HepG2 (cell line): Measurements from ENCODE around the gene FBXL20. TPM values are rescaled to one million over a fixed set of nuclear protein-coding genes. Genes with fewer than 3 reads are reported as not detected.

ENCODE experiments used
- FOXC1 ChIP-seq: sonication (generic); formaldehyde crosslinking; IDR thresholded peaks from 2 replicates; pipeline ENCODE4 v1.8.0; 2022; ENCODE audit warnings: mild to moderate bottlenecking, missing genetic modification reagents, borderline replicate concordance
- MTA1 ChIP-seq: sonication (generic); formaldehyde crosslinking; IDR thresholded peaks from 2 replicates; pipeline ENCODE4 v1.4.0; 2020; ENCODE audit warnings: missing genetic modification reagents, mild to moderate bottlenecking, borderline replicate concordance
- POLR2AphosphoS2 ChIP-seq: IDR thresholded peaks from 2 replicates; pipeline ENCODE4 v1.6.1; 2011; ENCODE audit warnings: low read depth, low read length, improper control_type of control experiment
- RBFOX2 ChIP-seq: fragments of 200-400 bp; formaldehyde crosslinking; IDR thresholded peaks from 2 replicates; pipeline ENCODE4 v1.6.1; 2017; ENCODE audit warnings: low read depth, mild to moderate bottlenecking, low read length
- SMAD9 ChIP-seq: sonication (generic); formaldehyde crosslinking; IDR thresholded peaks from 2 replicates; pipeline ENCODE4 v1.5.1; 2020; ENCODE audit warnings: mild to moderate bottlenecking, missing genetic modification reagents
- SMARCE1 ChIP-seq: fragments of 450-650 bp; IDR thresholded peaks from 2 replicates; pipeline ENCODE4 v1.6.1; 2017; ENCODE audit warnings: borderline replicate concordance
- STAG1 ChIP-seq: sonication (generic); formaldehyde crosslinking; IDR thresholded peaks from 2 replicates; pipeline ENCODE4 v1.4.0; 2020; ENCODE audit warnings: missing genetic modification reagents
- ZFP36 ChIP-seq: fragments of 150-350 bp; IDR thresholded peaks from 2 replicates; pipeline ENCODE4 v1.6.1; 2018; ENCODE audit warnings: borderline replicate concordance, low read length, low read depth; ENCODE audit not compliant: partially characterized antibody
- ZNF790 ChIP-seq: sonication (generic); formaldehyde crosslinking; IDR thresholded peaks from 2 replicates; pipeline ENCODE4 v1.8.0; 2022; ENCODE audit warnings: missing genetic modification reagents, mild to moderate bottlenecking, borderline replicate concordance
- polyA plus RNA-seq, 8 experiments: library from polyadenylated mRNA; depleted of rRNA in 3 of 8; stranded (reverse) in 7 of 8; unstranded in 1 of 8; fragments of >200 nt; fragmentation: Illumina TruSeq in 4 of 8; extraction: Trizol in 4 of 8; gene quantifications; 2 replicates each; pipeline versions ENCODE4 v1.2.1 to v1.2.3, GENCODE V29; 2011 to 2016; ENCODE audit warnings: low read depth in 4 of 8, missing spikeins in 1 of 8, mixed read lengths in 1 of 8; ENCODE audit not compliant: insufficient read depth in 1 of 8
- total RNA-seq, 5 experiments: library from RNA; depleted of rRNA; stranded (reverse); fragments of >200 nt; fragmentation: Illumina TruSeq; extraction: Trizol; gene quantifications; 2 replicates each; pipeline ENCODE4 v1.2.3, GENCODE V29; 2016; ENCODE audit warnings: low read depth in 1 of 5
- TF ChIP-seq, protein P1 (sequence below): sonication (generic); formaldehyde crosslinking; IDR thresholded peaks from 2 replicates; pipeline ENCODE4 v1.5.1; 2020; ENCODE audit warnings: mild to moderate bottlenecking, missing genetic modification reagents
- TF ChIP-seq, protein P2 (sequence below): sonication (generic); formaldehyde crosslinking; IDR thresholded peaks from 2 replicates; pipeline ENCODE4 v1.4.0; 2020; ENCODE audit warnings: low read depth, missing genetic modification reagents
- TF ChIP-seq, protein P3 (sequence below): sonication (generic); formaldehyde crosslinking; conservative IDR thresholded peaks from 2 replicates; pipeline ENCODE4 v1.4.0; 2020; ENCODE audit warnings: mild to moderate bottlenecking, missing genetic modification reagents, moderate library complexity
- TF ChIP-seq, protein P4 (sequence below): sonication (generic); formaldehyde crosslinking; IDR thresholded peaks from 2 replicates; pipeline ENCODE4 v1.9.0; 2021; ENCODE audit warnings: missing genetic modification reagents, borderline replicate concordance
- TF ChIP-seq, protein P5 (sequence below): sonication (generic); formaldehyde crosslinking; conservative IDR thresholded peaks from 2 replicates; pipeline ENCODE4 v1.8.0; 2022; ENCODE audit warnings: low read depth, missing genetic modification reagents

FBXL20 gene
- total and polyA plus RNA-seq, 2 of the 13 experiments (the other 11 are each of a cell fraction or from before 2014, with no cell fraction given) = 10.2 to 10.3 TPM

DNA sequence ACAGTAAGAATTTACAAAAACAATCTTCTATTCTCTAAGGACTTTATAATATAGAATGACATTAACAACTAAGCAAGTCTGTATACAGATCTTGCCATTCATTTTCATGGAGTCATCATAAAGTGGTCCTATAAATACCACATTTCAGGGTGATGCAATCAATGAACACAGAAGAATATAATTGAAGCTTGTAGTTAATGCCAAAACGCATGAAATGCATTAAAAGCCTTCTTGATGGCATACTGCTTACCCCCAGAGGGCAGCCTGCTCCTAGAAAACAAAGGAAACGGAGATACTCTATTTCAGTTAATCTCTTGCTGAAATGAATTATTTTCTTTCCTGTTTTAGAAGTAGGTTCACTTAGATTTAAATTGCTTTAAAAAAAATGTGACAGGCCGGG, 130.5 kb downstream of the FBXL20 start (continued):
- TF ChIP-seq MTA1 (CRISPR knock-in tag) (no peak), ZFP36 (no peak), FOXC1 (CRISPR knock-in tag) (no peak), STAG1 (CRISPR knock-in tag) (peak; percentile 48), SMAD9 (CRISPR knock-in tag) (no peak), RBFOX2 (no peak), SMARCE1 (no peak), POLR2AphosphoS2 (no peak), ZNF790 (CRISPR knock-in tag) (no peak)
- TF ChIP-seq, protein P1, sequence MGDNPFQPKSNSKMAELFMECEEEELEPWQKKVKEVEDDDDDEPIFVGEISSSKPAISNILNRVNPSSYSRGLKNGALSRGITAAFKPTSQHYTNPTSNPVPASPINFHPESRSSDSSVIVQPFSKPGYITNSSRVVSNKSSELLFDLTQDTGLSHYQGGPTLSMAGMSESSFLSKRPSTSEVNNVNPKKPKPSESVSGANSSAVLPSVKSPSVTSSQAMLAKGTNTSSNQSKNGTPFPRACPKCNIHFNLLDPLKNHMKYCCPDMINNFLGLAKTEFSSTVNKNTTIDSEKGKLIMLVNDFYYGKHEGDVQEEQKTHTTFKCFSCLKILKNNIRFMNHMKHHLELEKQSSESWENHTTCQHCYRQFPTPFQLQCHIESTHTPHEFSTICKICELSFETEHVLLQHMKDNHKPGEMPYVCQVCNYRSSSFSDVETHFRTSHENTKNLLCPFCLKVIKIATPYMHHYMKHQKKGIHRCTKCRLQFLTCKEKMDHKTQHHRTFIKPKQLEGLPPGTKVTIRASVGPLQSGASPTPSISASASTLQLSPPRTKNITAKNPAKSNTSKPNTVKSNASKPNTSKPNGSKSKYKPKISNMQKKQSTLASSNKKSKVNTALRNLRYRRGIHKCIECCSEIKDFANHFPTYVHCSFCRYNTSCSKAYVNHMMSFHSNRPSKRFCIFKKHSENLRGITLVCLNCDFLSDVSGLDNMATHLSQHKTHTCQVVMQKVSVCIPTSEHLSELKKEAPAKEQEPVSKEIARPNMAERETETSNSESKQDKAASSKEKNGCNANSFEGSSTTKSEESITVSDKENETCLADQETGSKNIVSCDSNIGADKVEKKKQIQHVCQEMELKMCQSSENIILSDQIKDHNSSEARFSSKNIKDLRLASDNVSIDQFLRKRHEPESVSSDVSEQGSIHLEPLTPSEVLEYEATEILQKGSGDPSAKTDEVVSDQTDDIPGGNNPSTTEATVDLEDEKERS = no peak
- TF ChIP-seq, protein P2, sequence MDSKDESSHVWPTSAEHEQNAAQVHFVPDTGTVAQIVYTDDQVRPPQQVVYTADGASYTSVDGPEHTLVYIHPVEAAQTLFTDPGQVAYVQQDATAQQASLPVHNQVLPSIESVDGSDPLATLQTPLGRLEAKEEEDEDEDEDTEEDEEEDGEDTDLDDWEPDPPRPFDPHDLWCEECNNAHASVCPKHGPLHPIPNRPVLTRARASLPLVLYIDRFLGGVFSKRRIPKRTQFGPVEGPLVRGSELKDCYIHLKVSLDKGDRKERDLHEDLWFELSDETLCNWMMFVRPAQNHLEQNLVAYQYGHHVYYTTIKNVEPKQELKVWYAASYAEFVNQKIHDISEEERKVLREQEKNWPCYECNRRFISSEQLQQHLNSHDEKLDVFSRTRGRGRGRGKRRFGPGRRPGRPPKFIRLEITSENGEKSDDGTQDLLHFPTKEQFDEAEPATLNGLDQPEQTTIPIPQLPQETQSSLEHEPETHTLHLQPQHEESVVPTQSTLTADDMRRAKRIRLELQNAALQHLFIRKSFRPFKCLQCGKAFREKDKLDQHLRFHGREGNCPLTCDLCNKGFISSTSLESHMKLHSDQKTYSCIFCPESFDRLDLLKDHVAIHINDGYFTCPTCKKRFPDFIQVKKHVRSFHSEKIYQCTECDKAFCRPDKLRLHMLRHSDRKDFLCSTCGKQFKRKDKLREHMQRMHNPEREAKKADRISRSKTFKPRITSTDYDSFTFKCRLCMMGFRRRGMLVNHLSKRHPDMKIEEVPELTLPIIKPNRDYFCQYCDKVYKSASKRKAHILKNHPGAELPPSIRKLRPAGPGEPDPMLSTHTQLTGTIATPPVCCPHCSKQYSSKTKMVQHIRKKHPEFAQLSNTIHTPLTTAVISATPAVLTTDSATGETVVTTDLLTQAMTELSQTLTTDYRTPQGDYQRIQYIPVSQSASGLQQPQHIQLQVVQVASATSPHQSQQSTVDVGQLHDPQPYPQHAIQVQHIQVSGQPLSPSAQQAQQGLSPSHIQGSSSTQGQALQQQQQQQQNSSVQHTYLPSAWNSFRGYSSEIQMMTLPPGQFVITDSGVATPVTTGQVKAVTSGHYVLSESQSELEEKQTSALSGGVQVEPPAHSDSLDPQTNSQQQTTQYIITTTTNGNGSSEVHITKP (CRISPR knock-in tag) = no peak
- TF ChIP-seq, protein P3, sequence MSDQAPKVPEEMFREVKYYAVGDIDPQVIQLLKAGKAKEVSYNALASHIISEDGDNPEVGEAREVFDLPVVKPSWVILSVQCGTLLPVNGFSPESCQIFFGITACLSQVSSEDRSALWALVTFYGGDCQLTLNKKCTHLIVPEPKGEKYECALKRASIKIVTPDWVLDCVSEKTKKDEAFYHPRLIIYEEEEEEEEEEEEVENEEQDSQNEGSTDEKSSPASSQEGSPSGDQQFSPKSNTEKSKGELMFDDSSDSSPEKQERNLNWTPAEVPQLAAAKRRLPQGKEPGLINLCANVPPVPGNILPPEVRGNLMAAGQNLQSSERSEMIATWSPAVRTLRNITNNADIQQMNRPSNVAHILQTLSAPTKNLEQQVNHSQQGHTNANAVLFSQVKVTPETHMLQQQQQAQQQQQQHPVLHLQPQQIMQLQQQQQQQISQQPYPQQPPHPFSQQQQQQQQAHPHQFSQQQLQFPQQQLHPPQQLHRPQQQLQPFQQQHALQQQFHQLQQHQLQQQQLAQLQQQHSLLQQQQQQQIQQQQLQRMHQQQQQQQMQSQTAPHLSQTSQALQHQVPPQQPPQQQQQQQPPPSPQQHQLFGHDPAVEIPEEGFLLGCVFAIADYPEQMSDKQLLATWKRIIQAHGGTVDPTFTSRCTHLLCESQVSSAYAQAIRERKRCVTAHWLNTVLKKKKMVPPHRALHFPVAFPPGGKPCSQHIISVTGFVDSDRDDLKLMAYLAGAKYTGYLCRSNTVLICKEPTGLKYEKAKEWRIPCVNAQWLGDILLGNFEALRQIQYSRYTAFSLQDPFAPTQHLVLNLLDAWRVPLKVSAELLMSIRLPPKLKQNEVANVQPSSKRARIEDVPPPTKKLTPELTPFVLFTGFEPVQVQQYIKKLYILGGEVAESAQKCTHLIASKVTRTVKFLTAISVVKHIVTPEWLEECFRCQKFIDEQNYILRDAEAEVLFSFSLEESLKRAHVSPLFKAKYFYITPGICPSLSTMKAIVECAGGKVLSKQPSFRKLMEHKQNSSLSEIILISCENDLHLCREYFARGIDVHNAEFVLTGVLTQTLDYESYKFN = no peak
- TF ChIP-seq, protein P4, sequence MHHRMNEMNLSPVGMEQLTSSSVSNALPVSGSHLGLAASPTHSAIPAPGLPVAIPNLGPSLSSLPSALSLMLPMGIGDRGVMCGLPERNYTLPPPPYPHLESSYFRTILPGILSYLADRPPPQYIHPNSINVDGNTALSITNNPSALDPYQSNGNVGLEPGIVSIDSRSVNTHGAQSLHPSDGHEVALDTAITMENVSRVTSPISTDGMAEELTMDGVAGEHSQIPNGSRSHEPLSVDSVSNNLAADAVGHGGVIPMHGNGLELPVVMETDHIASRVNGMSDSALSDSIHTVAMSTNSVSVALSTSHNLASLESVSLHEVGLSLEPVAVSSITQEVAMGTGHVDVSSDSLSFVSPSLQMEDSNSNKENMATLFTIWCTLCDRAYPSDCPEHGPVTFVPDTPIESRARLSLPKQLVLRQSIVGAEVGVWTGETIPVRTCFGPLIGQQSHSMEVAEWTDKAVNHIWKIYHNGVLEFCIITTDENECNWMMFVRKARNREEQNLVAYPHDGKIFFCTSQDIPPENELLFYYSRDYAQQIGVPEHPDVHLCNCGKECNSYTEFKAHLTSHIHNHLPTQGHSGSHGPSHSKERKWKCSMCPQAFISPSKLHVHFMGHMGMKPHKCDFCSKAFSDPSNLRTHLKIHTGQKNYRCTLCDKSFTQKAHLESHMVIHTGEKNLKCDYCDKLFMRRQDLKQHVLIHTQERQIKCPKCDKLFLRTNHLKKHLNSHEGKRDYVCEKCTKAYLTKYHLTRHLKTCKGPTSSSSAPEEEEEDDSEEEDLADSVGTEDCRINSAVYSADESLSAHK (CRISPR knock-in tag) = no peak
- TF ChIP-seq, protein P5, sequence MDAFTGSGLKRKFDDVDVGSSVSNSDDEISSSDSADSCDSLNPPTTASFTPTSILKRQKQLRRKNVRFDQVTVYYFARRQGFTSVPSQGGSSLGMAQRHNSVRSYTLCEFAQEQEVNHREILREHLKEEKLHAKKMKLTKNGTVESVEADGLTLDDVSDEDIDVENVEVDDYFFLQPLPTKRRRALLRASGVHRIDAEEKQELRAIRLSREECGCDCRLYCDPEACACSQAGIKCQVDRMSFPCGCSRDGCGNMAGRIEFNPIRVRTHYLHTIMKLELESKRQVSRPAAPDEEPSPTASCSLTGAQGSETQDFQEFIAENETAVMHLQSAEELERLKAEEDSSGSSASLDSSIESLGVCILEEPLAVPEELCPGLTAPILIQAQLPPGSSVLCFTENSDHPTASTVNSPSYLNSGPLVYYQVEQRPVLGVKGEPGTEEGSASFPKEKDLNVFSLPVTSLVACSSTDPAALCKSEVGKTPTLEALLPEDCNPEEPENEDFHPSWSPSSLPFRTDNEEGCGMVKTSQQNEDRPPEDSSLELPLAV (CRISPR knock-in tag) = no peak
